Muscle of leg (tissue), 11 donors: ENCODE data around the gene KMT2E. TPM values are rescaled to one million over a fixed set of nuclear protein-coding genes. Genes with fewer than 3 reads are reported as not detected.

ENCODE experiments used
- DNase-seq: peaks from one replicate; pipeline ENCODE4 v3.0.0; 2013
- H3K27ac ChIP-seq: one replicate; pipeline ENCODE4 v1.5.1; 2013; ENCODE audit warnings: mild to moderate bottlenecking, low read length, control low read depth
- H3K27me3 ChIP-seq: one replicate; pipeline ENCODE4 v1.6.1; 2013; ENCODE audit warnings: low read length; ENCODE audit not compliant: control insufficient read depth, insufficient read depth
- H3K36me3 ChIP-seq: one replicate; pipeline ENCODE4 v1.6.1; 2013; ENCODE audit warnings: low read length; ENCODE audit not compliant: control insufficient read depth, insufficient read depth
- H3K4me1 ChIP-seq: one replicate; pipeline ENCODE4 v1.6.1; 2013; ENCODE audit warnings: low read length; ENCODE audit not compliant: control insufficient read depth, insufficient read depth
- H3K4me3 ChIP-seq: one replicate; pipeline ENCODE4 v1.5.1; 2013; ENCODE audit warnings: low read length, control low read depth
- H3K9me3 ChIP-seq: replicated peaks from 2 replicates; pipeline ENCODE4 v1.6.1; 2013; ENCODE audit warnings: low read depth, low read length; ENCODE audit not compliant: control insufficient read depth
- WGBS: methylation state at CpG from one replicate; pipeline ENCODE4 v1.1.5; 2013; ENCODE audit warnings: missing lambda C conversion rate; ENCODE audit not compliant: insufficient coverage; 5-methylcytosine and 5-hydroxymethylcytosine counted together
- polyA plus RNA-seq, 8 donors: library from polyadenylated mRNA; unstranded; fragments of 120-200 nt; gene quantifications; one replicate each; pipeline versions ENCODE4 v1.2.1 to v1.2.3, GENCODE V29; 2013; ENCODE audit warnings: inconsistent platforms in 1 of 8, low replicate concordance in 1 of 8; ENCODE audit not compliant: insufficient read length in 8 of 8, insufficient read depth in 1 of 8
- total RNA-seq: library from RNA; stranded (reverse); fragments of 120-200 nt; gene quantifications from one replicate; pipeline ENCODE4 v1.2.4, GENCODE V29; 2013

KMT2E gene
- total and polyA plus RNA-seq, 9 donors = 28.5 to 55.5 (median 36.1) TPM

DNA sequence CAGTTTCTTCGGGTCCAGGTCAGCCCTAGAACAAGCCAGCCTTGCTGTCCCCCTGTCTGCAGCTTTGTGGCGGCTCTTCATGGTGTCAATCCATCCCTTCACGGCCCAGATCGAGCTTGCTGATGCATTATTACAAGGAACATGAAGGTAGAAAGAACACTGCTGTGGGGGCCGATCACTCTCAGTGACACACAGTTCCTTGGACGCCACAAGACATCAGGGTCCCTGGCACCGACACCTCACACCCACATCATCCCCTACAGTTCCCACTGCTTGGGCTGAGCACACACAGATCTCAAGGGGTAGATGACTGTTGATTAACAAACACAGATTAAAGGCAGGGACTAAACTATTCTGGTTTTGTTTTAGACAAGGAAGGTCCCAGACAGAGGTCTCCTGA, 119.4 kb downstream of the KMT2E start:
- Histone ChIP-seq H3K4me1 (no peaks in the 10 kb centered on the region), H3K27me3 (no peaks in the 10 kb centered on the region), H3K36me3 (peaks cover 41% of the 10 kb centered on the region), H3K27ac (no peak overlapping the region), H3K4me3 (no peak overlapping the region), H3K9me3 (no peaks in the 10 kb centered on the region)
- 97% methylated on average over 5 of the region's 7 CpGs for WGBS
- no peak for DNase-seq

DNA sequence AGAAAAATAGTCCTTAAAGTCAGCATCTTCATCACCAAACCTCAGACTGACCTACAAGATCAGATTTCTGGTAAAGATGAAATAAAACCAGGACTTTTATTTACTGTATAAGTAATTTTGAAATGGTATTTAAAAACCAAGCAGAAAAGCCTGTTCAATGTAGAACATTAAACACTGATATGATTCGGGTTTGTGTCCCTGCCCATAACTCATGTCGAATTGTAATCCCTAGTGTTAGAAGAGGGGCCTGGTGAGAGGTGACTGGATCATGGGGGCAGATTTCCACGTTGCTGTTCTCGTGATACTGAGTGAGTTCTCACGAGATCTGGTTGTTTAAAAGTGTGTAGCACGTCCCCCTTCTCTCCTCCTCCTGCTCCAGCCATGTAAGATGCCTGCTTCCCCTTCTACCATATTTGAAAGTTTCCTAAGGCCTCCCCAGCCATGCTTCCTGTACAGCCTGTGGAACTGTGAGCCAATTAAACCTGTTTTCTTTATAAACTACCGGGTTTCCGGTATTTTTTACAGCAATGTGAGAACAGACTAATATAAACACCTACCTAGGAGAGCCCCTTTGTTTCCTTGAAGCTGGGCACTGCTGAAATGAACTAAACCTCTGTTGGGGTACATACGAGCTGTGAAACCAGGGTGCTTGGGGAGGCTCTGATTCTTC, 120.1 kb downstream of the KMT2E start:
- H3K9me3 ChIP-seq = no peaks in the 10 kb centered on the region
- no peaks in the 10 kb centered on the region for H3K27me3 ChIP-seq
- no peak for DNase-seq
- no peak overlapping the region for H3K27ac ChIP-seq
- WGBS = 79% methylated on average over 2 of the region's 9 CpGs
- no peak overlapping the region for H3K4me3 ChIP-seq
- H3K36me3 ChIP-seq = peaks cover 46% of the 10 kb centered on the region
- no peaks in the 10 kb centered on the region for H3K4me1 ChIP-seq

DNA sequence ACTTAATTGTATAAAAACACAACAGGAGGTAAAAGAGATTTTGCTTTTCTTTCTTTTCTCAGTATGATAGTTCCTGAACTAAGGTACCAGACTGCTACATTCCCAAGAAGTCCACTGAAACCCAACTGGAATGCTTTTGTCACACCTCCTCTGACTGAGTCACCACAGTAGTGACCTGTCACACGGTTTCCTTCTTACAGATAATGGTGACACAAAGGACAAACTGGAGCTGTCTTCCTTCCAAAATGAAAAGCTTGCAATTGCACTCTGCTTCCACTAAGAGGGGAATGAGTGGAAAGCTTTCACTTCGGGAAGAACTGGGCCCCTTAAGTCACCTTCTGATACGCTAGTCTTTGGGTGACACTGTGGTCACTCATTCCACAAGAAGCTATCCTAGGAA, 122.2 kb downstream of the KMT2E start:
- Histone ChIP-seq H3K36me3 (peaks cover 50% of the 10 kb centered on the region), H3K9me3 (no peaks in the 10 kb centered on the region), H3K27me3 (no peaks in the 10 kb centered on the region), H3K4me3 (no peak overlapping the region), H3K4me1 (no peaks in the 10 kb centered on the region), H3K27ac (no peak overlapping the region)
- DNase-seq = no peak
- 81% methylated on average over 2 of the region's 3 CpGs for WGBS

DNA sequence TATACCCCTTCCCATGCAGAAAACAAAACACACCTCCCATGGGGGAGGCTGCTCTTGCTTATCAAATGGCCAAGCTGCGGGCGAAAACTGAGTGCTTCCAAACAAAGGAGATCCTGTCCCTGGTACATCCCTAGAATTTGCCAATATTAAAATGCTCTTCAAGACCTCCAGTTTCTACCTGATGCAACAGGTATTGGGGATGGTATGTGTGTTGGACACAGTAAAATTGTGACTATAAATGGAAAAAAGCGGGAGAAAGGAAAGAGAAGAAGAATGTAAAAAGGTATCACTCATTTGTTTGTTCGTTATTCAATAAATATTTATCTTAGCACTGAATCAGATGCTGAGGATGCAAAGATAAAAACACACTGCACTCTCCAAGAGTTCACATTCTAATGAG, 123.9 kb downstream of the KMT2E start:
- no peaks in the 10 kb centered on the region for H3K9me3 ChIP-seq
- WGBS = no CpG with 5 or more reads among the region's 4 CpGs
- H3K36me3 ChIP-seq = peaks cover 47% of the 10 kb centered on the region
- H3K27me3 ChIP-seq = no peaks in the 10 kb centered on the region
- no peaks in the 10 kb centered on the region for H3K4me1 ChIP-seq
- DNase-seq = no peak
- H3K4me3 ChIP-seq = no peak overlapping the region
- H3K27ac ChIP-seq = no peak overlapping the region

DNA sequence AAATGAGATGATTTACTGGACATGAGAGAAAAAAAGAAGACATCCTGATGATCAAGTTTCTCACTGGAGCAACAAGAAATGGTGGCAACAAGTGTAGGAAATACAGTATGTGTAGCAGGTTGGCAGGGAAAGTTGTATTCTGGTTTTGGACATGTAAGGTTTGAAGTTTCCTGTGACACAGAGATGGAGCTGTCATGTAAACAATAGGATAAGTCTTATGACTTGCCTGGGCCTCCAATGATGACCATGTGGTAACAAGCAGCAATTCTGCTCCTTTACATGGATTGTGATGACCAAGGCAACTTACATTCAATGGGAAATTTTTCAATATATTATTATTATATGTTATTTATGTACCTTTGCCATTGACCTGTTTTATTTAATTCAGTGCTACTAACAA, 125.4 kb downstream of the KMT2E start:
- DNase-seq = no peak
- Histone ChIP-seq H3K4me1 (no peaks in the 10 kb centered on the region), H3K9me3 (no peaks in the 10 kb centered on the region), H3K4me3 (no peak overlapping the region), H3K27ac (no peak overlapping the region), H3K27me3 (no peaks in the 10 kb centered on the region), H3K36me3 (peaks cover 37% of the 10 kb centered on the region)

DNA sequence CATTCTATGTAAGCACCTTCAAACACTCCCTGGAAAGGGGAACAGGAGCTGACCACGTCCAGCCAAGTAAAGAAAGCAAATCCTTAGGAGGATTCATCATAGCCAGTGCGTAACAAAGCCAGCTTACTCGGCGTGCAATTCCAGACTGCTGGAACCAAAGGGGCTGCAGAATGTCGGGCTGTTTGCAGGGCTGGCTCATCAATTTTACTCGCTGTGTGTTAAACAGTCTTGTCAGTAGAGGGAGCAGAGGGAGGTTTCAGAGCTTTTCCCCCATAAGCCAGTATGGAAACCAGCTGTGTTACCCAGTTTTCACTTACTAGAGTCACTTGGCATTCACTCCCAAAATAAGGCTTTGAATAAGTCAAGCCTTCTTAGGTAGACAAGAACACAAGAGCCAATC, 127.1 kb downstream of the KMT2E start:
- H3K36me3 ChIP-seq = peaks cover 32% of the 10 kb centered on the region
- 17% methylated on average over 3 of the region's 6 CpGs for WGBS
- DNase-seq = peak; percentile 67

DNA sequence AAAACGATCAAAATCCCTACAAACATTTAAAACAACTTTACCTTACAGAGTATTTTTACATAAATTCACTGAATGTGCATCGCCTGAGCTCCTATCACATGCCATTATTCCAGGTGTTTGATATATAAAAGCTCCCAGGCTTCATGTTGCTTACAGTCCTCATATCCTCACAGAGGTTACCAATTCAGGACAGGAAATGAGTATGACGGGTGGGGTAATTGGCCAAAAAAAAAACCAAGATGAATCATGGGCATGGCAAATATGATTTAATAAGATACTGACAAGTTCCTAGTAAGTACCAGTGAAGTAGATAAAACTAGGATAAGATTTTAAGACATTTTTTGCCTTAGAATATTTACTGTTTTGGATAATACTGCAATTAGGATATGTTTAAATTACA, 135.8 kb downstream of the KMT2E start:
- DNase-seq = no peak
- Histone ChIP-seq H3K36me3 (peaks cover 3% of the 10 kb centered on the region), H3K27me3 (no peaks in the 10 kb centered on the region), H3K27ac (no peak overlapping the region), H3K4me1 (no peaks in the 10 kb centered on the region), H3K9me3 (no peaks in the 10 kb centered on the region), H3K4me3 (no peak overlapping the region)
- no CpG with 5 or more reads among the region's 3 CpGs for WGBS

More for the DNA sequence above, 127.1 kb downstream of the KMT2E start:
- Histone ChIP-seq H3K27ac (no peak overlapping the region), H3K4me1 (no peaks in the 10 kb centered on the region), H3K4me3 (no peak overlapping the region), H3K9me3 (no peaks in the 10 kb centered on the region), H3K27me3 (no peaks in the 10 kb centered on the region)

DNA sequence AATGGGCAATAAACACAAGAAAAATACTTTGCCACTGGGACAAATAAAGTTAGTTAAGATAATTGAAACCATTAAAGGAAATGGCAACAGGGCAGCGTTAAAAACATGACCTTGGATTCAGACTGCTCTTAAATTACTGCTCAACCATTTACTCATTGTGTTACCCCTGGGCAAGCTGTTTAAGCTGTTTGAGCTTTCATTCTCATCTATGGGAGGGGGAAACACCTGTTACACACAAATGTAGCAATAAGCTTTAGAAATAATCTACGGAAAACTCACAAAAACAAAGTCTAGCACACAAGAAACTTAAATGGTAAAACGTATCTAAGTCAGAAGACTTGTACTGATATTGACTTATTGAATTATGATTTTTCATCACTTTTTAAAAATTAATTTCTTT, 137.1 kb downstream of the KMT2E start:
- Histone ChIP-seq H3K4me3 (no peak overlapping the region), H3K9me3 (no peaks in the 10 kb centered on the region), H3K27me3 (no peaks in the 10 kb centered on the region), H3K4me1 (no peaks in the 10 kb centered on the region), H3K27ac (no peak overlapping the region), H3K36me3 (peaks cover 7% of the 10 kb centered on the region)
- DNase-seq = no peak
- no CpG with 5 or more reads among the region's 3 CpGs for WGBS

DNA sequence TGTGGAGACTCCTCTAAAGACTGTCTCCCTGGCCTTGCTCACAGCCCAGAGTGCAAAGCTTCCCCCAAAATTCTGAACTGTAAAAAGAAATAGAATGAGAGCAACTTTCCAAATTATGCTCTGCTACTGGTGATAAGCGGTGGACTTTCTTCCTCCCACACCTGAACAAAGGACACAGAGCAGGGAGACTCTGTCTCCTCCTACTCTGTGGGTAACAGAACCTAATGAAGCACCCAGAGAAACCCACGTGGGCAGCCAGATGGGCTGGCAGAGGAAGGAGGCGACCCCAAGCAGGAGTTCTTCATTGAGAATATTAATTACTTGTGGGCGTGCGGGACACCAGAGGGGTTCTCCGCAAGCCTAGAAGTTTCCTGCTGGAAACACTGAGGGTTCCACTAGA, 139.5 kb downstream of the KMT2E start:
- no peaks in the 10 kb centered on the region for H3K4me1 ChIP-seq
- H3K27ac ChIP-seq = no peak overlapping the region
- no peak for DNase-seq
- no peaks in the 10 kb centered on the region for H3K27me3 ChIP-seq
- no peaks in the 10 kb centered on the region for H3K9me3 ChIP-seq
- WGBS = 100% methylated on average over 1 of the region's 6 CpGs
- no peak overlapping the region for H3K4me3 ChIP-seq
- H3K36me3 ChIP-seq = peaks cover 7% of the 10 kb centered on the region

DNA sequence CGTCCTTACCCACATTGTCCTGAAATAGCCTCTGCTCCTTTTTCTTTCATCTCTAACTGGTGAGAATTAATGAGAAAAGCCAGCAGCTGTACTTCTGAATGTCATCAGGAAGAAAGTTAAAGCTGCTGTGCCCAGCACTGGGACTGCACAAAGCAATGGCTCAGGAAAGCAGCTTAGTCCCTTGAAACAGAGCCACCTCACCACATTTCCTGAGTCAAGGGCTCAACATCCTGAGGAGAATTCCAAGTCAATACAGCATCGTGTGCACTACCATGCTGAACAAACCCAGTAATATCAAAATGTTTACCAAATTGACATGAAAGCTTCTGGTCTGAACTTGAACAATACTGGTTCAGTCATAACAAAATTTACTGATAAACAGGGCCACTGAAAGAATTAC, 140.1 kb downstream of the KMT2E start:
- no peak for DNase-seq
- H3K4me3 ChIP-seq = no peak overlapping the region
- H3K9me3 ChIP-seq = no peaks in the 10 kb centered on the region
- H3K27ac ChIP-seq = no peak overlapping the region
- H3K36me3 ChIP-seq = peaks cover 7% of the 10 kb centered on the region
- no peaks in the 10 kb centered on the region for H3K4me1 ChIP-seq
- H3K27me3 ChIP-seq = no peaks in the 10 kb centered on the region
- 80% methylated on average over 1 of the region's 2 CpGs for WGBS

DNA sequence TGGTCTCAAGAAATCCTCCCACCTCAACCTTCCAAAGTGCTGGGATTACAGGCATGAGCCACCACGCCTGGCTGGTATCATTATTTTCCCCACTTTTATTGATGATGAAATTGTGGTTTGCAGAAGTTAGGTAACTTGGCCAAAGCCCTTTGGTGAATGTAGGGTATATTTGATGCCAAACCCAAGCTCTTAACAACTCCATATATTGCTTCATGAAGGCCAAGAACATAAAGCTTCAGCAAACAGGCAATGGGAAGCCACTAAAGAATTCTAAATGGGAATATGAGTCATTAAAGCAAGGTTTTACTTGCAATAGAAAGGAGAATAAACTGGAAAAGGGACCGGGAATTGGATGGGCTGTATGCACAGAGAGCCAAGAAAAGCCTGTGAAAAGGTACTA, 142.7 kb downstream of the KMT2E start:
- H3K27ac ChIP-seq = no peak overlapping the region
- no peaks in the 10 kb centered on the region for H3K9me3 ChIP-seq
- peaks cover 11% of the 10 kb centered on the region for H3K36me3 ChIP-seq
- H3K4me3 ChIP-seq = no peak overlapping the region
- H3K4me1 ChIP-seq = no peaks in the 10 kb centered on the region
- H3K27me3 ChIP-seq = no peaks in the 10 kb centered on the region
- DNase-seq = no peak
- 100% methylated on average over 1 of the region's 2 CpGs for WGBS
